Fibroblast of lung (primary cell): ENCODE results near the gene SFXN3. TPM values are rescaled to one million over a fixed set of nuclear protein-coding genes. Genes with fewer than 3 reads are reported as not detected.

Experiments
- DNase-seq, 2 donors: peaks; one replicate each; pipeline versions ENCODE4 v3.0.0 to v3.0.0-alpha.2; 2010; ENCODE audit warnings: low read depth in 2 of 2
- H2AFZ ChIP-seq: 2 replicates; pipeline ENCODE4 v1.5.1; 2012; ENCODE audit warnings: low read length, control low read depth, inconsistent platforms
- H3K27ac ChIP-seq: 2 replicates; pipeline ENCODE4 v1.5.1; 2011; ENCODE audit warnings: low read length, control low read depth; ENCODE audit not compliant: insufficient read depth
- H3K27me3 ChIP-seq: 2 replicates; pipeline ENCODE4 v1.5.1; 2011; ENCODE audit warnings: mild to moderate bottlenecking, low read length; ENCODE audit not compliant: control insufficient read depth, insufficient read depth
- H3K36me3 ChIP-seq: 2 replicates; pipeline ENCODE4 v1.5.1; 2011; ENCODE audit warnings: low read length; ENCODE audit not compliant: control insufficient read depth, insufficient read depth
- H3K4me1 ChIP-seq: 2 replicates; pipeline ENCODE4 v1.5.1; 2011; ENCODE audit warnings: low read length; ENCODE audit not compliant: control insufficient read depth, insufficient read depth; ENCODE audit errors: extremely low read depth
- H3K4me2 ChIP-seq: 2 replicates; pipeline ENCODE4 v1.5.1; 2011; ENCODE audit warnings: low read length, control low read depth; ENCODE audit not compliant: insufficient read depth; ENCODE audit errors: extremely low read depth
- H3K4me3 ChIP-seq, 4 experiments: fragments of 200-600 bp in 1 of 4; sonication (generic) in 1 of 4; replicated peaks in 1 of 4; 2 replicates each; pipeline ENCODE4 v1.5.1; 2011 to 2016; ENCODE audit warnings: low read length in 4 of 4, low read depth in 3 of 4, mild to moderate bottlenecking in 3 of 4, control low read depth in 2 of 4, inconsistent platforms in 1 of 4, mixed read lengths in 1 of 4; ENCODE audit not compliant: insufficient read depth in 1 of 4; ENCODE audit errors: control extremely low read depth in 1 of 4
- H3K79me2 ChIP-seq: 2 replicates; pipeline ENCODE4 v1.5.1; 2012; ENCODE audit warnings: mild to moderate bottlenecking, low read length, inconsistent platforms; ENCODE audit not compliant: control insufficient read depth, insufficient read depth
- H3K9ac ChIP-seq: 2 replicates; pipeline ENCODE4 v1.5.1; 2011; ENCODE audit warnings: mild to moderate bottlenecking, low read length, control low read depth; ENCODE audit not compliant: insufficient read depth
- H3K9me3 ChIP-seq: 2 replicates; pipeline ENCODE4 v1.5.1; 2012; ENCODE audit warnings: low read depth, low read length; ENCODE audit not compliant: control insufficient read depth, insufficient read depth
- H4K20me1 ChIP-seq: 2 replicates; pipeline ENCODE4 v1.5.1; 2011; ENCODE audit warnings: low read length; ENCODE audit not compliant: control insufficient read depth, insufficient read depth; ENCODE audit errors: extremely low read depth
- EZH2 ChIP-seq: IDR thresholded peaks from 2 replicates; pipeline ENCODE4 v1.5.1; 2012; ENCODE audit warnings: low read length, control low read depth, mild to moderate bottlenecking; ENCODE audit errors: missing control alignments
- polyA plus RNA-seq, 2 donors: library from polyadenylated mRNA; depleted of rRNA in 1 of 2; stranded (reverse) in 1 of 2; unstranded in 1 of 2; fragments of >200 nt; gene quantifications; 2 replicates each; pipeline ENCODE4 v1.2.1, GENCODE V29; 2011 to 2012; ENCODE audit warnings: missing spikeins in 1 of 2
- total RNA-seq: library from RNA; depleted of rRNA; stranded (reverse); fragments of >200 nt; gene quantifications from 2 replicates; pipeline ENCODE4 v1.2.1, GENCODE V29; 2014
- TF ChIP-seq, protein P1 (sequence below), 2 donors: IDR thresholded peaks in 1 of 2; conservative IDR thresholded peaks in 1 of 2; 1 replicate in 1 of 2; 2 replicates in 1 of 2; pipeline ENCODE4 v1.5.1; 2011 to 2012; ENCODE audit warnings: low read length in 2 of 2, control low read depth in 1 of 2, inconsistent platforms in 1 of 2, low read depth in 1 of 2, mild to moderate bottlenecking in 1 of 2

SFXN3 gene
- total and polyA plus RNA-seq, 2 donors (not counting 1 experiment from before 2014, with no cell fraction given) = 55.0 to 79.3 TPM

GRCh38 chr10:101085846-101086245 lies 54.8 kb downstream of the SFXN3 start:
- Histone ChIP-seq H3K36me3 (no peaks in the 10 kb centered on the region), H2AFZ (no peak overlapping the region), H3K9ac (no peak overlapping the region), H3K27me3 (peaks cover 16% of the 10 kb centered on the region), H4K20me1 (no peaks in the 10 kb centered on the region), H3K4me3 (no peak overlapping the region), H3K27ac (no peak overlapping the region), H3K4me2 (no peak overlapping the region), H3K9me3 (no peaks in the 10 kb centered on the region), H3K79me2 (no peaks in the 10 kb centered on the region), H3K4me1 (no peaks in the 10 kb centered on the region)
- DNase-seq = no peak
- TF ChIP-seq, protein P1, sequence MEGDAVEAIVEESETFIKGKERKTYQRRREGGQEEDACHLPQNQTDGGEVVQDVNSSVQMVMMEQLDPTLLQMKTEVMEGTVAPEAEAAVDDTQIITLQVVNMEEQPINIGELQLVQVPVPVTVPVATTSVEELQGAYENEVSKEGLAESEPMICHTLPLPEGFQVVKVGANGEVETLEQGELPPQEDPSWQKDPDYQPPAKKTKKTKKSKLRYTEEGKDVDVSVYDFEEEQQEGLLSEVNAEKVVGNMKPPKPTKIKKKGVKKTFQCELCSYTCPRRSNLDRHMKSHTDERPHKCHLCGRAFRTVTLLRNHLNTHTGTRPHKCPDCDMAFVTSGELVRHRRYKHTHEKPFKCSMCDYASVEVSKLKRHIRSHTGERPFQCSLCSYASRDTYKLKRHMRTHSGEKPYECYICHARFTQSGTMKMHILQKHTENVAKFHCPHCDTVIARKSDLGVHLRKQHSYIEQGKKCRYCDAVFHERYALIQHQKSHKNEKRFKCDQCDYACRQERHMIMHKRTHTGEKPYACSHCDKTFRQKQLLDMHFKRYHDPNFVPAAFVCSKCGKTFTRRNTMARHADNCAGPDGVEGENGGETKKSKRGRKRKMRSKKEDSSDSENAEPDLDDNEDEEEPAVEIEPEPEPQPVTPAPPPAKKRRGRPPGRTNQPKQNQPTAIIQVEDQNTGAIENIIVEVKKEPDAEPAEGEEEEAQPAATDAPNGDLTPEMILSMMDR (conservative IDR thresholded peaks at IDR 0.05 in 1 of 2, IDR thresholded peaks at IDR 0.05 in 1 of 2; ENCODE audit: low read depth in 1 of 2, low read length in 2 of 2) = no peak
- no peak for TF ChIP-seq EZH2

DNA sequence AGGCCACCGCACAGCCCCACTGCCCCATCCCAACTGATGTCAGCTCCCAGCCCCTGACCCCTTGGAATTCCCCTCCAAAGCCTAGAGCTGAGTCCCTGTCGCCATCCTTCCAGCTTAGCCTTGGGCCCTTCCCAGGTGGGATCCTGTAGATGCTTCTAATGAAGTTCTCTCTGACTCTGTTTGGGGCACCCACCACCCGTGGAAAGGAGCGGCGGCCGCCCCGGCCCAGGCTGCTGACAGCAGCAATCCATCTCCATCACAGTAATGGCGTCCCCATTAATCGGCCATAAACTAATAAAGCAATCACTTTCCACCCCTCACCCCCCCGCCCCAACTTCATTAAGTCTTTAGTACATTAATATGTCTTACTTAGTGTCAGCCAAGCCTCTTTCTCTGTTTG lies 56.3 kb downstream of the SFXN3 start:
- peaks cover 13% of the 10 kb centered on the region for H3K27me3 ChIP-seq

GRCh38 chr10:101087965-101088364 lies 56.9 kb downstream of the SFXN3 start:
- H3K27ac ChIP-seq = no peak overlapping the region
- H3K4me2 ChIP-seq = no peak overlapping the region
- no peaks in the 10 kb centered on the region for H3K36me3 ChIP-seq
- H3K9ac ChIP-seq = no peak overlapping the region
- no peak overlapping the region for H3K4me3 ChIP-seq
- peaks cover 13% of the 10 kb centered on the region for H3K27me3 ChIP-seq
- peaks cover 2% of the 10 kb centered on the region for H3K4me1 ChIP-seq
- TF ChIP-seq EZH2 = no peak
- TF ChIP-seq, protein P1 (conservative IDR thresholded peaks at IDR 0.05 in 1 of 2, IDR thresholded peaks at IDR 0.05 in 1 of 2; ENCODE audit: low read depth in 1 of 2, low read length in 2 of 2) = no peak
- H3K79me2 ChIP-seq = no peaks in the 10 kb centered on the region
- H4K20me1 ChIP-seq = no peaks in the 10 kb centered on the region
- H2AFZ ChIP-seq = no peak overlapping the region
- H3K9me3 ChIP-seq = no peaks in the 10 kb centered on the region
- no peak for DNase-seq

More for the DNA sequence above, 56.3 kb downstream of the SFXN3 start:
- Histone ChIP-seq H3K36me3 (no peaks in the 10 kb centered on the region), H3K4me3 (no peak overlapping the region), H4K20me1 (no peaks in the 10 kb centered on the region), H3K9ac (no peak overlapping the region), H2AFZ (no peak overlapping the region), H3K27ac (no peak overlapping the region), H3K9me3 (no peaks in the 10 kb centered on the region), H3K4me1 (peaks cover 2% of the 10 kb centered on the region), H3K4me2 (no peak overlapping the region), H3K79me2 (no peaks in the 10 kb centered on the region)
- TF ChIP-seq, protein P1 (conservative IDR thresholded peaks at IDR 0.05 in 1 of 2, IDR thresholded peaks at IDR 0.05 in 1 of 2; ENCODE audit: low read depth in 1 of 2, low read length in 2 of 2) = no peak
- no peak for TF ChIP-seq EZH2
- no peak for DNase-seq
